Upper lobe of left lung (tissue), 4 donors: ENCODE measurements around the gene MGAT1.

Experiments
- EP300 ChIP-seq, 4 donors: sonication (generic); formaldehyde crosslinking; IDR thresholded peaks; one replicate each; pipeline ENCODE4 v1.5.1; 2017; ENCODE audit warnings: antibody characterized with exemption in 4 of 4, control low read depth in 2 of 4
- TF ChIP-seq, protein P1 (sequence below), 6 experiments: fragments of 450-650 bp in 4 of 6; fragments of 200-600 bp in 2 of 6; sonication (generic) in 2 of 6; IDR thresholded peaks; one replicate each; pipeline ENCODE4 v1.5.1; 2016 to 2019; ENCODE audit warnings: antibody characterized with exemption in 6 of 6

DNA sequence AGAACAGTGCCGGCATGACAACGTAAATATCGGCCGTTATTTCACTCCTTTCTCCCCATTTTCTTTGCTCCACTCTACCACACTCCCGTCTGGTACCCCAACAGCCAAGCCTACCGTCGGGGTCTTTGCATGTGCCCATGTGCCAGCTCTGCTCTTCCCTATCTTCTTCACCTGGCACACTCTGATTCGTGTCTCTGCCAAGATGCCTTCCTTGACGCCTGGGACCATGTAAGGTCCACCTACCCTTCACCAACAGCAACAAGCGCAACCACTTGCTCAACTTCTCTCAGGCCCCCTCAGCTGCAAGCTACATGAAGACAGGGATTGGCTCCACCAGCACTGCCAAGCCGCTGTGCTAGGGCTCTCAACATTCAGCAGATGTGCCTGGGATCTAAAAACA lies 4.4 kb downstream of the MGAT1 start:
- TF ChIP-seq, protein P1, sequence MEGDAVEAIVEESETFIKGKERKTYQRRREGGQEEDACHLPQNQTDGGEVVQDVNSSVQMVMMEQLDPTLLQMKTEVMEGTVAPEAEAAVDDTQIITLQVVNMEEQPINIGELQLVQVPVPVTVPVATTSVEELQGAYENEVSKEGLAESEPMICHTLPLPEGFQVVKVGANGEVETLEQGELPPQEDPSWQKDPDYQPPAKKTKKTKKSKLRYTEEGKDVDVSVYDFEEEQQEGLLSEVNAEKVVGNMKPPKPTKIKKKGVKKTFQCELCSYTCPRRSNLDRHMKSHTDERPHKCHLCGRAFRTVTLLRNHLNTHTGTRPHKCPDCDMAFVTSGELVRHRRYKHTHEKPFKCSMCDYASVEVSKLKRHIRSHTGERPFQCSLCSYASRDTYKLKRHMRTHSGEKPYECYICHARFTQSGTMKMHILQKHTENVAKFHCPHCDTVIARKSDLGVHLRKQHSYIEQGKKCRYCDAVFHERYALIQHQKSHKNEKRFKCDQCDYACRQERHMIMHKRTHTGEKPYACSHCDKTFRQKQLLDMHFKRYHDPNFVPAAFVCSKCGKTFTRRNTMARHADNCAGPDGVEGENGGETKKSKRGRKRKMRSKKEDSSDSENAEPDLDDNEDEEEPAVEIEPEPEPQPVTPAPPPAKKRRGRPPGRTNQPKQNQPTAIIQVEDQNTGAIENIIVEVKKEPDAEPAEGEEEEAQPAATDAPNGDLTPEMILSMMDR (IDR thresholded peaks at IDR 0.05) = no peak
- TF ChIP-seq EP300 (IDR thresholded peaks at IDR 0.05) = no peak
